Transverse colon (tissue), 3 donors: ENCODE measurements around the gene SMURF2.

Source experiments
- POLR2A ChIP-seq: fragments of 450-650 bp; IDR thresholded peaks from one replicate; pipeline ENCODE4 v1.6.1; 2016; ENCODE audit warnings: antibody characterized with exemption, mild to moderate bottlenecking, moderate library complexity
- TF ChIP-seq, protein P1 (sequence below), 5 experiments: fragments of 200-600 bp in 3 of 5; fragments of 450-650 bp in 2 of 5; sonication (generic) in 3 of 5; IDR thresholded peaks; 1 replicate in 2 of 5; 2 replicates in 3 of 5; pipeline ENCODE4 v1.5.1; 2016 to 2017; ENCODE audit warnings: antibody characterized with exemption in 5 of 5, inconsistent platforms in 3 of 5, mild to moderate bottlenecking in 2 of 5, moderate library complexity in 1 of 5

- TF ChIP-seq, protein P1, sequence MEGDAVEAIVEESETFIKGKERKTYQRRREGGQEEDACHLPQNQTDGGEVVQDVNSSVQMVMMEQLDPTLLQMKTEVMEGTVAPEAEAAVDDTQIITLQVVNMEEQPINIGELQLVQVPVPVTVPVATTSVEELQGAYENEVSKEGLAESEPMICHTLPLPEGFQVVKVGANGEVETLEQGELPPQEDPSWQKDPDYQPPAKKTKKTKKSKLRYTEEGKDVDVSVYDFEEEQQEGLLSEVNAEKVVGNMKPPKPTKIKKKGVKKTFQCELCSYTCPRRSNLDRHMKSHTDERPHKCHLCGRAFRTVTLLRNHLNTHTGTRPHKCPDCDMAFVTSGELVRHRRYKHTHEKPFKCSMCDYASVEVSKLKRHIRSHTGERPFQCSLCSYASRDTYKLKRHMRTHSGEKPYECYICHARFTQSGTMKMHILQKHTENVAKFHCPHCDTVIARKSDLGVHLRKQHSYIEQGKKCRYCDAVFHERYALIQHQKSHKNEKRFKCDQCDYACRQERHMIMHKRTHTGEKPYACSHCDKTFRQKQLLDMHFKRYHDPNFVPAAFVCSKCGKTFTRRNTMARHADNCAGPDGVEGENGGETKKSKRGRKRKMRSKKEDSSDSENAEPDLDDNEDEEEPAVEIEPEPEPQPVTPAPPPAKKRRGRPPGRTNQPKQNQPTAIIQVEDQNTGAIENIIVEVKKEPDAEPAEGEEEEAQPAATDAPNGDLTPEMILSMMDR (IDR thresholded peaks at IDR 0.05) = no peak
- no peak for TF ChIP-seq POLR2A
Measured at GRCh38 chr17:64607862-64608565, 54.1 kb downstream of the SMURF2 start.
